OCI-LY3 (cell line): ENCODE measurements around the gene TLCD1.

Experiments used
- H2AFZ ChIP-seq: fragments of 200-600, 300-600 bp; shearing (Covaris generic); 2 replicates; pipeline ENCODE4 v1.6.0; 2014; ENCODE audit warnings: antibody characterized with exemption, low read depth, low read length
- H3K27ac ChIP-seq: fragments of 200-600, 300-600 bp; sonication (generic); 2 replicates; pipeline ENCODE4 v1.5.1; 2014; ENCODE audit warnings: mild to moderate bottlenecking, low read length, moderate library complexity, mixed read lengths
- H3K27me3 ChIP-seq: fragments of 200-600, 300-600 bp; sonication (generic); 2 replicates; pipeline ENCODE4 v1.6.1; 2014; ENCODE audit warnings: low read depth, low read length, mixed read lengths
- H3K36me3 ChIP-seq: fragments of 200-600, 300-600 bp; sonication (generic); replicated peaks from 2 replicates; pipeline ENCODE3; 2014; ENCODE audit warnings: low read depth, low read length, mixed read lengths
- H3K4me1 ChIP-seq: fragments of 300-600, 200-600 bp; sonication (generic); 2 replicates; pipeline ENCODE4 v1.6.1; 2014; ENCODE audit warnings: low read length, mixed read lengths
- H3K4me2 ChIP-seq: fragments of 200-600, 300-600 bp; sonication (generic); 2 replicates; pipeline ENCODE4 v1.6.1; 2014; ENCODE audit warnings: low read length, mixed read lengths
- H3K4me3 ChIP-seq: fragments of 300-600, 200-600 bp; sonication (generic); 2 replicates; pipeline ENCODE4 v1.5.1; 2014; ENCODE audit warnings: antibody characterized with exemption, mild to moderate bottlenecking, low read length, moderate library complexity
- H3K79me2 ChIP-seq: fragments of 300-600, 200-600 bp; shearing (Covaris generic); 2 replicates; pipeline ENCODE4 v1.6.1; 2014; ENCODE audit warnings: mild to moderate bottlenecking, low read length, mixed read lengths
- H3K9ac ChIP-seq: fragments of 300-600, 200-600 bp; shearing (Covaris generic); 2 replicates; pipeline ENCODE4 v1.6.0; 2014; ENCODE audit warnings: mild to moderate bottlenecking, low read length, moderate library complexity
- H3K9me3 ChIP-seq: fragments of 200-600, 300-600 bp; shearing (Covaris generic); 2 replicates; pipeline ENCODE4 v1.6.1; 2014; ENCODE audit warnings: low read length, mixed read lengths; ENCODE audit not compliant: insufficient read depth
- H4K20me1 ChIP-seq: fragments of 200-600, 300-600 bp; sonication (generic); 2 replicates; pipeline ENCODE4 v1.6.1; 2016; ENCODE audit warnings: low read length, mixed read lengths; ENCODE audit not compliant: insufficient read depth
- EZH2phosphoT487 ChIP-seq: fragments of 200-600 bp; shearing (Covaris generic); IDR thresholded peaks from 2 replicates; pipeline ENCODE4 v1.6.1; 2018; ENCODE audit warnings: antibody characterized with exemption, mixed run types, low read depth
- TF ChIP-seq, protein P1 (sequence below): fragments of 200-600, 300-600 bp; sonication (generic); IDR thresholded peaks from 2 replicates; pipeline ENCODE4 v1.5.1; 2014; ENCODE audit warnings: antibody characterized with exemption, low read length, low read depth

The TLCD1 gene

DNA sequence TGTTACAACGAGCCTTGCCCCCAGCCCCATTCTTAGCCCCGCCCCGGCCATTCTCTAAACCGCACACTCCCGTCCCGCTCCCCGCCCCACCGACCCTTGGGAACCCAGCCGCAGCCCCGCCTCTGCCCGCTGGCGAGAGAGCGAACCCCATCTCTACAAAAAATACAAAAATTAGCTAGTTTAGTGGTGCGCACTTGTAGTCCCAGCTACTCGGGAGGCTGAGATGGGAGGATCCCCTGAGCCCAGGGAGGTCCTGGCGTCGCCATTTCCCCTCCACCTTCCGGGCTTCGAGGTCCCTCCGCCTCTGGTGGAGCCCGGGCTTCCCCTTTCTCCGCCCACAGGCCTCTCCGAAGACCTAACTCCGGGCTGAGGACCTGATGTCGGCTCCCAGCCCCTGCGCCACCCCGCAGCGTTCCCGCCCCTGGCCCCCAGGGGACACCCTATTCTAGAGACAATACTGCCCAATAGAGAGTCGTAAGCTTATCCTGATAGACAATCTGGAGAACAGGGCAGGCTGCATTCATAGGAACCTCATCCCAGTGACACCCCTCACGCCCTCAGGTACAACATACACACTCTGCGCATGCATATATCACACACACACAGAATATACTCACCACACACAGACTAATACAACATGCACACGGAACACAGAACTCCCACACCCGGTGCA lies 13.9 kb downstream of the TLCD1 start:
- Histone ChIP-seq H4K20me1 (no peaks in the 10 kb centered on the region), H3K36me3 (no peaks in the 10 kb centered on the region), H3K9ac (peak overlapping the region; percentile 91), H3K4me3 (peak overlapping the region; percentile 77), H3K9me3 (no peaks in the 10 kb centered on the region), H3K79me2 (no peaks in the 10 kb centered on the region), H2AFZ (peak overlapping the region; percentile 87), H3K4me2 (peak overlapping the region; percentile 95), H3K27me3 (no peaks in the 10 kb centered on the region; the same call in 1 of the 2 replicates), H3K27ac (peak overlapping the region; percentile 74), H3K4me1 (peaks cover 7% of the 10 kb centered on the region; the same call in 1 of the 2 replicates)
- no peak for TF ChIP-seq EZH2phosphoT487
- TF ChIP-seq, protein P1, sequence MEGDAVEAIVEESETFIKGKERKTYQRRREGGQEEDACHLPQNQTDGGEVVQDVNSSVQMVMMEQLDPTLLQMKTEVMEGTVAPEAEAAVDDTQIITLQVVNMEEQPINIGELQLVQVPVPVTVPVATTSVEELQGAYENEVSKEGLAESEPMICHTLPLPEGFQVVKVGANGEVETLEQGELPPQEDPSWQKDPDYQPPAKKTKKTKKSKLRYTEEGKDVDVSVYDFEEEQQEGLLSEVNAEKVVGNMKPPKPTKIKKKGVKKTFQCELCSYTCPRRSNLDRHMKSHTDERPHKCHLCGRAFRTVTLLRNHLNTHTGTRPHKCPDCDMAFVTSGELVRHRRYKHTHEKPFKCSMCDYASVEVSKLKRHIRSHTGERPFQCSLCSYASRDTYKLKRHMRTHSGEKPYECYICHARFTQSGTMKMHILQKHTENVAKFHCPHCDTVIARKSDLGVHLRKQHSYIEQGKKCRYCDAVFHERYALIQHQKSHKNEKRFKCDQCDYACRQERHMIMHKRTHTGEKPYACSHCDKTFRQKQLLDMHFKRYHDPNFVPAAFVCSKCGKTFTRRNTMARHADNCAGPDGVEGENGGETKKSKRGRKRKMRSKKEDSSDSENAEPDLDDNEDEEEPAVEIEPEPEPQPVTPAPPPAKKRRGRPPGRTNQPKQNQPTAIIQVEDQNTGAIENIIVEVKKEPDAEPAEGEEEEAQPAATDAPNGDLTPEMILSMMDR: peak; percentile 17; the same call in 1 of the 2 replicates

DNA sequence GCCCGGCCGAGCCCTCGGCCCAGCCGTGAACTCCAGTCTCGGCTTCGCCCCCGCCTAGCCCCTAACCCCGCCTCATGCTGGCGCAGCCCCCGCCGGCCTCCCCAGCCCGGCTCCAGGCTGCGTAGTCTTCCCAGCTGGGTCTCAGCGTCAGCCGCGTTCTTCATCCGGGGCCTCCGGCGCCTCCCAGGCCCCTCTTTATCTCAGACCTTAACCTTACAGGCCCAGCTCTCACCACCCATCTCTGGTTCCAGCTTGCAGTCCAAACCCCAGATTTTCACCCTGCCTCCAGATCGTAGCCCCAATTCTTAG lies 14.4 kb downstream of the TLCD1 start, which contains the start of gene PROCA1:
Gene PROCA1, minus strand, starts transcription at position 166 of the 309 bp plus-strand sequence. CDS start 228 bp downstream, outside the sequence.
- H3K9ac ChIP-seq: peak within 1 kb of the TSS; percentile 91
- H3K27ac ChIP-seq: peak within 1 kb of the TSS; percentile 74
- H3K4me1 ChIP-seq: peaks cover 7% of the 10 kb centered on the region; the same call in 1 of the 2 replicates
- peak within 1 kb of the TSS; percentile 87 for H2AFZ ChIP-seq
- no peaks in the 10 kb centered on the region for H3K36me3 ChIP-seq
- no peaks in the 10 kb centered on the region; the same call in 1 of the 2 replicates for H3K27me3 ChIP-seq
- H3K79me2 ChIP-seq: no peaks in the 10 kb centered on the region
- H3K4me2 ChIP-seq: peak within 1 kb of the TSS; percentile 95
- TF ChIP-seq, protein P1: no peak
- no peak for TF ChIP-seq EZH2phosphoT487
- no peaks in the 10 kb centered on the region for H3K9me3 ChIP-seq
- no peaks in the 10 kb centered on the region for H4K20me1 ChIP-seq
- peak within 1 kb of the TSS; percentile 77 for H3K4me3 ChIP-seq

DNA sequence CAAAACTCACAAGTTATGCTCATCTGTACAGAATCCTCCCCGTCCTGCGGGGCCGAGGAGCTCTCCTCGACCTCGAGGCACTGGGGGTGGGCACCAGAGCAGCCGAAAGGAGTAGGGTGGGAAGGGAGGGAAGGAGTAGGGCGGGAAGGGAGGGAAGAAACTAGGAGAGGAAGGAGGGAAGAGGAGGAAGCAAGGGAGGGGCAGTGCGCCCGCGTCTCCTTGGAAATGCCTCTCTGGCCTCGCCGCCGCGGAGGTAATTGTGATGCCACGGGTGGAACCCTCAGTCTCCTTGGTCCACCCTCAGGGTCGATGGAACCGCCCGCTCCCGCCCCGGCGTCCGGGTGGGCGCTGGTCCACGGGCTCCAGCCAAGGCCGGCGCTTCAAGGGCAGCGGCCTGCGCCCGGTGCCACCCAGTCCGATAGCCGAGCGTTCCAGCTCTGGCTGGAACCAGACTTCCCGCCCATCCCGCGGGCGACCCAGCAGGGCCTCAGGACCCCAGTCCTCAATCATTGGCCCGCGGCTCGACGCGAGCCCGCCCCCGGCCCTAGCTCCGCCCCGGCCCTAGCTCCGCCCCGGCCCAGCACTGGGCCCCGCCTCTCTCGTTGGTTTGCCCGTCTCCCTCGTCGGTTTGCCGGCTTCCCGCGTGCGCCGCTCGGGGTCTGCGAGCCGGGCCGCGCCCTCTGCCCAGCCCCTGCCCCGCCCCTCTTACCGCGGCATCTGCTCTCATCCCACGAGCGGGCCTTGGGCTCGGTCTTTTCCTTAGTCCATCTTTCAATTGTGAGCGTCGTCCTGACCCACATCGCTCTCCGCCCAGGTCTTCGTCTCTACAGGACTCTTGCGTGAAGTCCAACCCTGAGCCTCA lies 14.9 kb downstream of the TLCD1 start:
- Histone ChIP-seq H3K79me2 (no peaks in the 10 kb centered on the region), H3K4me3 (peak overlapping the region; percentile 77), H3K9ac (peak overlapping the region; percentile 91), H3K4me1 (peaks cover 7% of the 10 kb centered on the region; the same call in 1 of the 2 replicates), H3K27me3 (no peaks in the 10 kb centered on the region; the same call in 1 of the 2 replicates), H4K20me1 (no peaks in the 10 kb centered on the region), H3K36me3 (peaks cover 5% of the 10 kb centered on the region), H2AFZ (no peak overlapping the region; the same call in 1 of the 2 replicates), H3K4me2 (peak overlapping the region; percentile 95), H3K27ac (peak overlapping the region; percentile 74), H3K9me3 (no peaks in the 10 kb centered on the region)
- TF ChIP-seq, protein P1: no peak
- no peak for TF ChIP-seq EZH2phosphoT487

DNA sequence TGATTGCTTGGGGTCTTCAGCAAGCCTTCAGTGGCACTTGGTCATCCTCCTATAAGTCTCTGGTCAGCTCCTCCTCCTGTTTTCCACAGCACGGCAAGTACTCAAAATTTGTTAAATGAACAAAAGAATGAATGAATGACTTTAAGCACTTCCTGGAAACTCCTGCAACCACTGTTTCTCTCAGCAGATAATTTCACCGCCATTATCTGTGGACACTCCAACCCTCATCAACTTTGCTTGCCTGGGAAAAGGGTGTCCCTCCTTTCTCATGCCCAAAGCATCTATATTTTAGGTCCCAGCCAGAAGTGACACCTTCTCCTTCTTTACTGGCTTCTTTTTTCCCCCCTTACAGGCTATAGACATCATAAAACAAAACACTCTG lies 18.7 kb downstream of the TLCD1 start:
- Histone ChIP-seq H3K9ac (no peak overlapping the region), H3K9me3 (no peaks in the 10 kb centered on the region), H2AFZ (no peak overlapping the region), H3K4me3 (no peak overlapping the region), H3K79me2 (no peaks in the 10 kb centered on the region), H3K4me1 (peaks cover 4% of the 10 kb centered on the region; the same call in 1 of the 2 replicates), H4K20me1 (no peaks in the 10 kb centered on the region), H3K4me2 (no peak overlapping the region), H3K27me3 (no peaks in the 10 kb centered on the region), H3K27ac (no peak overlapping the region), H3K36me3 (peaks cover 26% of the 10 kb centered on the region)
- TF ChIP-seq EZH2phosphoT487: no peak
- TF ChIP-seq, protein P1: no peak
